Endometrial microvascular endothelial cells (primary cell): ENCODE measurements around the gene TRPM1. TPM values are rescaled to one million over a fixed set of nuclear protein-coding genes. Genes with fewer than 3 reads are reported as not detected.
"Not testable (repeated sequence)": the region's sequence is repeated elsewhere in the genome, so short reads cannot be mapped to it uniquely, and the experiment has no call there.

Source experiments
- in situ Hi-C: cut with HindIII; loops from 2 replicates; pipeline ENCODE4 v1.10.0; 2017; ENCODE audit warnings: low sequenced_read_pairs, low pct_unique_long_range_greater_than_20kb; ENCODE audit errors: inconsistent ontology term
- total RNA-seq: library from RNA; depleted of rRNA; stranded (reverse); fragments of >200 nt; gene quantifications from one replicate; pipeline ENCODE4 v1.2.3, GENCODE V29; 2015; ENCODE audit errors: inconsistent ontology term

The TRPM1 gene
- total RNA-seq, 1 donor from 2014 or later: not detected

- in situ Hi-C loops: no loop called here
Measured at GRCh38 chr15:31088672-31089367, 12.7 kb downstream of the TRPM1 start.

- in situ Hi-C loops: not testable (repeated sequence)
Measured at GRCh38 chr15:31088041-31088440, 13.5 kb downstream of the TRPM1 start.

GRCh38 chr15:31086344-31086743, 15.2 kb downstream of the TRPM1 start:
- in situ Hi-C loops: no loop called here

- in situ Hi-C loops: no loop called here
Measured at GRCh38 chr15:31085359-31085758, 16.2 kb downstream of the TRPM1 start.

GRCh38 chr15:31084176-31084575, 17.3 kb downstream of the TRPM1 start:
- in situ Hi-C loops: no loop called here

GRCh38 chr15:31083370-31083780, 18.1 kb downstream of the TRPM1 start:
- in situ Hi-C loops: no loop called here

GRCh38 chr15:31082771-31083369, 18.7 kb downstream of the TRPM1 start:
- in situ Hi-C loops: no loop called here

GRCh38 chr15:31081588-31082250, 19.8 kb downstream of the TRPM1 start:
- in situ Hi-C loops: no loop called here

GRCh38 chr15:31081056-31081455, 20.5 kb downstream of the TRPM1 start:
- in situ Hi-C loops: no loop called here

GRCh38 chr15:31080591-31081014, 20.9 kb downstream of the TRPM1 start:
- in situ Hi-C loops: no loop called here

GRCh38 chr15:31079519-31079918, 22.0 kb downstream of the TRPM1 start:
- in situ Hi-C loops: no loop called here

GRCh38 chr15:31078471-31078870, 23.1 kb downstream of the TRPM1 start:
- in situ Hi-C loops: no loop called here

- in situ Hi-C loops: no loop called here
Measured at GRCh38 chr15:31077941-31078340, 23.6 kb downstream of the TRPM1 start.

- in situ Hi-C loops: no loop called here
Measured at GRCh38 chr15:31077181-31077580, 24.3 kb downstream of the TRPM1 start.

GRCh38 chr15:31074321-31074720, 27.2 kb downstream of the TRPM1 start:
- in situ Hi-C loops: no loop called here

GRCh38 chr15:31070867-31071266, 30.7 kb downstream of the TRPM1 start:
- in situ Hi-C loops: no loop called here

GRCh38 chr15:31069360-31070000, 32.0 kb downstream of the TRPM1 start:
- in situ Hi-C loops: no loop called here

- in situ Hi-C loops: no loop called here
Measured at GRCh38 chr15:31067890-31068603, 33.5 kb downstream of the TRPM1 start.

GRCh38 chr15:31065824-31066223, 35.7 kb downstream of the TRPM1 start:
- in situ Hi-C loops: no loop called here
